HEK293 (cell line): ENCODE data around the gene DCTN3.

Source experiments
- GLI2 ChIP-seq: fragments of 450-650 bp; formaldehyde crosslinking; IDR thresholded peaks from 2 replicates; pipeline ENCODE4; 2017; ENCODE audit warnings: missing biosample characterization, missing genetic modification characterization, low read depth, borderline replicate concordance
- GLIS1 ChIP-seq: fragments of 450-650 bp; formaldehyde crosslinking; IDR thresholded peaks from 2 replicates; pipeline ENCODE4 v1.5.1; 2016; ENCODE audit warnings: missing biosample characterization, missing genetic modification characterization
- IKZF3 ChIP-seq: fragments of 450-650 bp; IDR thresholded peaks from 2 replicates; pipeline ENCODE4 v1.5.0; 2018; ENCODE audit warnings: missing biosample characterization, mild to moderate bottlenecking, missing genetic modification characterization, moderate library complexity
- KLF1 ChIP-seq: fragments of 450-650 bp; formaldehyde crosslinking; IDR thresholded peaks from 2 replicates; pipeline ENCODE4 v1.5.1; 2016; ENCODE audit warnings: missing biosample characterization, missing genetic modification characterization
- KLF10 ChIP-seq: fragments of 450-650 bp; IDR thresholded peaks from 2 replicates; pipeline ENCODE4 v1.5.1; 2018; ENCODE audit warnings: missing biosample characterization, mild to moderate bottlenecking, missing genetic modification characterization
- SP3 ChIP-seq: fragments of 450-650 bp; formaldehyde crosslinking; IDR thresholded peaks from 2 replicates; pipeline ENCODE4 v1.5.1; 2016; ENCODE audit warnings: missing biosample characterization, missing genetic modification characterization
- ZBTB49 ChIP-seq: fragments of 450-650 bp; formaldehyde crosslinking; IDR thresholded peaks from 2 replicates; pipeline ENCODE4 v1.5.1; 2016; ENCODE audit warnings: missing biosample characterization, missing genetic modification characterization, low read depth
- ZFHX2 ChIP-seq: fragments of 450-650 bp; formaldehyde crosslinking; conservative IDR thresholded peaks from 2 replicates; pipeline ENCODE4 v1.5.1; 2016; ENCODE audit warnings: missing biosample characterization, missing genetic modification characterization
- ZIC2 ChIP-seq: fragments of 450-650 bp; formaldehyde crosslinking; IDR thresholded peaks from 2 replicates; pipeline ENCODE4 v1.5.1; 2016; ENCODE audit warnings: missing biosample characterization, missing genetic modification characterization
- ZNF148 ChIP-seq: fragments of 450-650 bp; formaldehyde crosslinking; IDR thresholded peaks from 2 replicates; pipeline ENCODE4 v1.5.0; 2017; ENCODE audit warnings: missing biosample characterization, missing genetic modification characterization, borderline replicate concordance
- ZNF350 ChIP-seq: fragments of 450-650 bp; formaldehyde crosslinking; IDR thresholded peaks from 2 replicates; pipeline ENCODE4 v1.5.0; 2017; ENCODE audit warnings: missing biosample characterization, mild to moderate bottlenecking, missing genetic modification characterization
- ZNF394 ChIP-seq: fragments of 450-650 bp; formaldehyde crosslinking; IDR thresholded peaks from 2 replicates; pipeline ENCODE4 v1.5.1; 2016; ENCODE audit warnings: missing biosample characterization, missing genetic modification characterization, mild to moderate bottlenecking, moderate library complexity, borderline replicate concordance
- ZNF518A ChIP-seq: fragments of 450-650 bp; formaldehyde crosslinking; conservative IDR thresholded peaks from 2 replicates; pipeline ENCODE4 v1.5.1; 2016; ENCODE audit warnings: low read depth, missing biosample characterization, missing genetic modification characterization
- ZNF600 ChIP-seq: fragments of 450-650 bp; formaldehyde crosslinking; IDR thresholded peaks from 2 replicates; pipeline ENCODE4 v1.5.1; 2016; ENCODE audit warnings: missing biosample characterization, missing genetic modification characterization
- ZXDB ChIP-seq: fragments of 450-650 bp; formaldehyde crosslinking; IDR thresholded peaks from 2 replicates; pipeline ENCODE4 v1.5.1; 2016; ENCODE audit warnings: missing biosample characterization, missing genetic modification characterization
- TF ChIP-seq, protein P1 (sequence below): fragments of 450-650 bp; formaldehyde crosslinking; IDR thresholded peaks from 2 replicates; pipeline ENCODE4 v1.5.1; 2016; ENCODE audit warnings: missing biosample characterization, missing genetic modification characterization
- TF ChIP-seq, protein P2 (sequence below): fragments of 450-650 bp; formaldehyde crosslinking; IDR thresholded peaks from 2 replicates; pipeline ENCODE4 v1.5.1; 2017; ENCODE audit warnings: missing biosample characterization, missing genetic modification characterization
- TF ChIP-seq, protein P3 (sequence below): fragments of 450-650 bp; formaldehyde crosslinking; IDR thresholded peaks from 2 replicates; pipeline ENCODE4 v1.5.1; 2016; ENCODE audit warnings: missing biosample characterization, missing genetic modification characterization

Gene DCTN3

DNA sequence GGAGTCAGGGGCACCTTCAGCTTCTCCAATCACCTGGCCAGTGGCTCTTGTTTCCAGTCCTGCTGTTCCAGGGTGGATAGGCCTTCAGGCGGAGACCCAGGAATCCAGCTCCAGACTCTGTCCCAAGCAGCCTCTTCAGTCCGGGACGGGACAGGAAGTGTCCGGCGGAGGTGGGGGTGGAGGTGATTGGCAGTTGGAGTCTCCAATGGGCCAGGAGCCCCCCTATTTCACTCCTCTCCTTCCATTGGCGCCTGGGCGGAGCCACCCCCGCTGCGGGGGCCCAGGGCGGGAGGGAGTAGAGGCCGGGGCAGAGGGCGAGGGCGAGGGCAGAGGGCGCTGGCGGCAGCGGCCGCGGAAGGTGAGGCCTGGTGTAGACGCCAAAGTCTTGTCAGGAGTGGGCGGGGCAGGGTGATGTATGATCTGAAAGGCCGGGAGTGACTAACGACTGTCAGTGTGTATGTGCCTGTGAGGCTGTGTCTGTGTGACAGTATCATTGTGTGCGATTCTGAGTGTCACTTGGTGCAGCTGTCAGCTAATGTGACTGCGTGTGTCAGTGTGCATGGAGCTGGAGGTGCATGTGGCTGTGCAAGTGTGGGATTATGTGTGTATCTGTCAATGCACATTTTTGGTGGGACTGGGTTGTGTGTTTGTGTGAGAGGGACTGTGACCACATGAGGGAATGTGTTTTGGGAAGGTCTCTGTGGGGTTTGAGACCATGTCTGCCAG is 31.7 kb upstream of the DCTN3 start, which contains the start of gene IL11RA (continued):
- TF ChIP-seq ZNF350 (tag by site-specific recombination), result no peak
- no peak for TF ChIP-seq ZNF518A
- TF ChIP-seq KLF10, result no peak
- TF ChIP-seq GLIS1 (tag by site-specific recombination), result peak; percentile 76
- TF ChIP-seq ZNF600, result peak; percentile 51; the same call in 1 of the 2 replicates
- peak; percentile 76 for TF ChIP-seq SP3
- peak; percentile 44; the same call in 1 of the 2 replicates for TF ChIP-seq ZIC2 (tag by site-specific recombination)
- peak; percentile 92 for TF ChIP-seq ZFHX2 (tag by site-specific recombination)
- TF ChIP-seq KLF1 (tag by site-specific recombination), result peak; percentile 77
- TF ChIP-seq, protein P1, sequence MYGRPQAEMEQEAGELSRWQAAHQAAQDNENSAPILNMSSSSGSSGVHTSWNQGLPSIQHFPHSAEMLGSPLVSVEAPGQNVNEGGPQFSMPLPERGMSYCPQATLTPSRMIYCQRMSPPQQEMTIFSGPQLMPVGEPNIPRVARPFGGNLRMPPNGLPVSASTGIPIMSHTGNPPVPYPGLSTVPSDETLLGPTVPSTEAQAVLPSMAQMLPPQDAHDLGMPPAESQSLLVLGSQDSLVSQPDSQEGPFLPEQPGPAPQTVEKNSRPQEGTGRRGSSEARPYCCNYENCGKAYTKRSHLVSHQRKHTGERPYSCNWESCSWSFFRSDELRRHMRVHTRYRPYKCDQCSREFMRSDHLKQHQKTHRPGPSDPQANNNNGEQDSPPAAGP, result peak; percentile 26; the same call in 1 of the 2 replicates
- TF ChIP-seq, protein P2, sequence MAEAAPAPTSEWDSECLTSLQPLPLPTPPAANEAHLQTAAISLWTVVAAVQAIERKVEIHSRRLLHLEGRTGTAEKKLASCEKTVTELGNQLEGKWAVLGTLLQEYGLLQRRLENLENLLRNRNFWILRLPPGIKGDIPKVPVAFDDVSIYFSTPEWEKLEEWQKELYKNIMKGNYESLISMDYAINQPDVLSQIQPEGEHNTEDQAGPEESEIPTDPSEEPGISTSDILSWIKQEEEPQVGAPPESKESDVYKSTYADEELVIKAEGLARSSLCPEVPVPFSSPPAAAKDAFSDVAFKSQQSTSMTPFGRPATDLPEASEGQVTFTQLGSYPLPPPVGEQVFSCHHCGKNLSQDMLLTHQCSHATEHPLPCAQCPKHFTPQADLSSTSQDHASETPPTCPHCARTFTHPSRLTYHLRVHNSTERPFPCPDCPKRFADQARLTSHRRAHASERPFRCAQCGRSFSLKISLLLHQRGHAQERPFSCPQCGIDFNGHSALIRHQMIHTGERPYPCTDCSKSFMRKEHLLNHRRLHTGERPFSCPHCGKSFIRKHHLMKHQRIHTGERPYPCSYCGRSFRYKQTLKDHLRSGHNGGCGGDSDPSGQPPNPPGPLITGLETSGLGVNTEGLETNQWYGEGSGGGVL, result peak; percentile 43
- TF ChIP-seq ZNF148, result no peak
- TF ChIP-seq ZBTB49 (tag by site-specific recombination), result no peak
- no peak for TF ChIP-seq GLI2 (tag by site-specific recombination)
- TF ChIP-seq ZXDB (tag by site-specific recombination), result 0 out of 2 replicates have a peak, but pooled peaks have one; percentile 44
- peak; percentile 70 for TF ChIP-seq IKZF3 (tag by site-specific recombination)
- TF ChIP-seq, protein P3, sequence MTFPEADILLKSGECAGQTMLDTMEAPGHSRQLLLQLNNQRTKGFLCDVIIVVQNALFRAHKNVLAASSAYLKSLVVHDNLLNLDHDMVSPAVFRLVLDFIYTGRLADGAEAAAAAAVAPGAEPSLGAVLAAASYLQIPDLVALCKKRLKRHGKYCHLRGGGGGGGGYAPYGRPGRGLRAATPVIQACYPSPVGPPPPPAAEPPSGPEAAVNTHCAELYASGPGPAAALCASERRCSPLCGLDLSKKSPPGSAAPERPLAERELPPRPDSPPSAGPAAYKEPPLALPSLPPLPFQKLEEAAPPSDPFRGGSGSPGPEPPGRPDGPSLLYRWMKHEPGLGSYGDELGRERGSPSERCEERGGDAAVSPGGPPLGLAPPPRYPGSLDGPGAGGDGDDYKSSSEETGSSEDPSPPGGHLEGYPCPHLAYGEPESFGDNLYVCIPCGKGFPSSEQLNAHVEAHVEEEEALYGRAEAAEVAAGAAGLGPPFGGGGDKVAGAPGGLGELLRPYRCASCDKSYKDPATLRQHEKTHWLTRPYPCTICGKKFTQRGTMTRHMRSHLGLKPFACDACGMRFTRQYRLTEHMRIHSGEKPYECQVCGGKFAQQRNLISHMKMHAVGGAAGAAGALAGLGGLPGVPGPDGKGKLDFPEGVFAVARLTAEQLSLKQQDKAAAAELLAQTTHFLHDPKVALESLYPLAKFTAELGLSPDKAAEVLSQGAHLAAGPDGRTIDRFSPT (tag by site-specific recombination), result peak; percentile 96
- peak; percentile 84; the same call in 1 of the 2 replicates for TF ChIP-seq ZNF394 (tag by site-specific recombination)
